HL-60/S4 treated with phorbol 12-myristate 13-acetate at 8.2 ng/mL for 4 days and 3 days (cell line): ENCODE data around the gene TFR2.

ENCODE experiments used
- in situ Hi-C: fragments of 300-500 bp; cut with MboI; formaldehyde crosslinking; loops from 2 replicates; pipeline ENCODE4 v1.15.0; 2022; ENCODE audit warnings: low sequenced_read_pairs

TFR2 gene

DNA sequence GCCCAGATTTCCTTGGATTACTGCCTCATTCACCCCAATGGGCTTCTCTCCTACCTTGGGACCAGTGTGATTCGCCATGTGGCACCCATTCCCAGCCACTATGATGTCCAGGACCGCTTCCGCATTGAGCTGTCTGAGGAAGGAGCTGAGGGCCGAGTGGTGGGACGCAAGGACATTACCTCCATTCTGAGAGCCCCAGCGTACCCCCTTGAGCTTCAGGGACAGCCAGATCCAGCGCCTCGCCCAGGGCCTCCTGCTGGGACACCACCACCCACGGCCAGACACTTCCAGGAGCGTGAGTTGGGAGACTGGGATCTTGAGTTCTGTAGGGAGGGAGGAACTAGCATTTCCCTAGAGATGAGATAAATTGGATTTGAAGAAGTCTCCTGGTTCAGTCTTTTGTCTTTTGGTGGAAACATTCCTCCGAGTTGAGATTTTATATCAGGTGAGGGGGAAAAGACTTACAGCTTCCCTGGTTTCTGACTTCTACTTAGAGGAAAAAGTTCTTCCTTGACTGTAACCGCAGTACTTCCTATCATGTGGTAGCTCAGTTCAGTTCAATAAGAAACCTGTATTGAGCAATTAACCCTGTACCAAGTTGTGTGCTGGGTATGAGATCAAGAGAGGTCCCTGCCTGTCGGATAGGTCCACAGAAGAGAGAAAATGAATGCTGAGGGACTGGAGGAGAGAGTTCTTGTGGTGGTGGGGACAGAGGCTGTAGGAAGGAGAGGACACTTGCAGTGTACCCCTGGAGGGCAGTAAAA lies 27.8 kb downstream of the TFR2 start:
- in situ Hi-C loops = no loop called here

DNA sequence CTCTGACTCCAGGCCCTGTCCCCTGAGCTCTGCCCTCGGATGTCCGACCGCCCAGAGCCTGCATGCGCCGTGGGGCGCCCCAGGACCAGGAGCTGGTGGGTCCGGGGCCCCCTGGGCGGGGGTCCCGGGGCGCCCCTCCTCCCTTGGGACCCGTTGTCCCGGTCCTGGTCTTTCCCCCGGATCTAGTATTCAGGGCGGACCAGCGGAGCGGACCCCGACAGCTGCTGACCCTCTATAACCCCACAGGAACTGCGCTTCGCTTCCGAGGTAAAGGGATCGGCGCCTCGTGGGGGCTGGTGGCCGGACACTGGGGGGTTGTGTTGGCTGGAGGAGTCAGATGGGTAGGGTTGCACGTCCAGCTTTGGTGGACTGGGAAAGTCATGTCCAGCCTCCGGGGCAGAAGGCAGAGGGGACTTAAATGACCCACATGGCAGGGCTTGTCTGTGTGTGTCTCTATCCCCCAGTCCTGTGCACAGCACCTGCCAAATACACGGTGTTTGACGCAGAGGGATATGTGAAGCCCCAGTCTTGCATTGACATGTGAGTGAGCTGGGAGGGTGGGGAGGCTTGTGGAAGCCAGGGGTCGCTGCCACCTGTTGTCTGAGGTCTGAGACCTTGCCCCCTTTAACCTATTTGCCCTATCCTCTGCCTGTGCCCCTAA lies 28.5 kb downstream of the TFR2 start:
- in situ Hi-C loops = no loop called here

DNA sequence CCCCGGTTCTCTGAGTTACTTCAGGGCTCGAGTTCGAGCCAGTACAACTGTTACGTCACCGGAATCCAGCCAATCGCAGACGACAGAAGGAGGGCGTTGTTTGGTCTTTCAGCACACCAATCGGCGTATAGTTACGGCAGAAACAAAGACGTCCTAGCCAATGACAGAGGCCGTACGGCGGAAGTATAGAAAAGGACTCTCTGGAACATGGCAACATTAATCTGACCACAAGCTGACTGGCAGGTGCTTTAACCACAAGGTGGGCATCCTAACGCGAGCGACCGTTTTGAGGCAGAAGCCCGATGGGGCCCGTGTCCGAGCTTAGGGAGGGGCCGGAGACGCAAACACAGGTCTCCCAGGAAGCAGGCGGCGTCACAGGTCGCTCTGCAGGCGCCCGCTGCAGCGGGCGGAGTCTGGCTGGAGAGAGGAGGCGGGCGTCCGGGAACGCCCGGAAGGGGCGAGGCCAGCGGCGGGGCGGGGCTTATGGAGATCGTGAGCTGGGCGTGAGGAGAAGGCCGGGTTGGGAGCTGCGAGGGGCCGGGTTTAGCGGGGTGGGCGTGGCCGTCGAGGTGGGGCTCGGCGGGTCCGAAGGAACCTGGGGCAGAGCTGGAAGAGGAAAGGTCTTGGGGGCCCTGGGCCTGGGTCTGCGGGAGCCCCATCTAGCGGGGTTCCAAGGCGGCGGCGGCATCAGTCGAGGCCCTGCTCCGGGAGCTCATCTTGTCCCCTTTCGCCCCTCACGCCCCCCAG lies 29.2 kb downstream of the TFR2 start, which contains the start of gene MOSPD3:
TSS of gene MOSPD3 (plus strand) at position 558 of the 747 bp plus-strand sequence. CDS start 252 bp downstream, outside the sequence.
- in situ Hi-C loops = no loop called here

DNA sequence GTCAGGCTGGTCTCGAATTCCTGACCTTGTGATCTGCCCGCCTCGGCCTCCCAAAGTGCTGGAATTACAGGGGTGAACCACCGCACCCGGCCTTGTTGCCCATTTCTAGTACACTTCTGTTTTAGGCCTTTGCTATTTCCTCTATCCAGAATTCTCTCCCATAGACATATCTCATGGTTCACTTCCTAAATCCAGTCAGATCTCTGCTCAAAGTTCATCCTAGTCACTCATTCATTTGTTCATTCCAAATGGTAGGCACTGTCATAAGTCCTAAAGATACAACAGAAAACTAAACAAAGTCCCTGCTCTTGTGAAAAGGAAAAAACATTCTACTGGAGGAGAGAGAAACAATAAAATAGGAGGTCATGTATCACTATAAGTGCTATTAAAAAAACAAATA lies 31.4 kb downstream of the TFR2 start:
- in situ Hi-C loops = no loop called here

DNA sequence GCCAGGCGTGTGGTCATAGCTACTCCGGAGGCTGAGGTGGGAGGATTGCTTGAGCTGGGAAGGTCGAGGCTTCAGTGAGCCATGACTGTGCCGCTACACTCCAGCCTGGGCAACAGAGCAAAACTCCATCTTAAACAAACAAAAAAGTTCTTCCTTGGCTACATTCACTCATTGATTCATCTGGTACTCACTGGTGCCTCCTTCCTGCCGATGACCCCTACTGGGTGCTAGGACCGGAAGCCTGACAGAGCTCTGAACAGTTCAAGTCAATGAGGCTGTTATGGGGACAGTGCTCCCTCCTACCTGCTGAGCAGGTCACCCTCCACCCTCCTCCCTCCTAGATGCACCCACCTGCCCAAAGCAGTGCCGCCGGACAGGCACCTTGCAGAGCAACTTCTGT lies 34.2 kb downstream of the TFR2 start:
- in situ Hi-C loops = no loop called here

DNA sequence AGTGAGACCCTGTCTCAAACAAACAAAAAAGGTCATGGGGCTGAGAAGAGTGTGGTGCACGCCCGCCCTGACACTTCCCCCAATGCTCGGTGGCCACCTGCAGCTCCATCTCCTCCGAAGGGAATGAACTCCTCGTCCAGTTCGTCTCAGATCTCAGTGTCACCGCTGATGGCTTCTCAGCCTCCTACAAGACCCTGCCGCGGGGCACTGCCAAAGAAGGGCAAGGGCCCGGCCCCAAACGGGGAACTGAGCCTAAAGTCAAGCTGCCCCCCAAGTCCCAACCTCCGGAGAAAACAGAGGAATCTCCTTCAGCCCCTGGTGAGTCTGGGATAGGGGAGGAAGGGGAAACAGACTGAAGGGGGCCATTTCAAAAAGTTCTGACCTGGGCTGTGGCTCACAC lies 35.0 kb downstream of the TFR2 start:
- in situ Hi-C loops = no loop called here

DNA sequence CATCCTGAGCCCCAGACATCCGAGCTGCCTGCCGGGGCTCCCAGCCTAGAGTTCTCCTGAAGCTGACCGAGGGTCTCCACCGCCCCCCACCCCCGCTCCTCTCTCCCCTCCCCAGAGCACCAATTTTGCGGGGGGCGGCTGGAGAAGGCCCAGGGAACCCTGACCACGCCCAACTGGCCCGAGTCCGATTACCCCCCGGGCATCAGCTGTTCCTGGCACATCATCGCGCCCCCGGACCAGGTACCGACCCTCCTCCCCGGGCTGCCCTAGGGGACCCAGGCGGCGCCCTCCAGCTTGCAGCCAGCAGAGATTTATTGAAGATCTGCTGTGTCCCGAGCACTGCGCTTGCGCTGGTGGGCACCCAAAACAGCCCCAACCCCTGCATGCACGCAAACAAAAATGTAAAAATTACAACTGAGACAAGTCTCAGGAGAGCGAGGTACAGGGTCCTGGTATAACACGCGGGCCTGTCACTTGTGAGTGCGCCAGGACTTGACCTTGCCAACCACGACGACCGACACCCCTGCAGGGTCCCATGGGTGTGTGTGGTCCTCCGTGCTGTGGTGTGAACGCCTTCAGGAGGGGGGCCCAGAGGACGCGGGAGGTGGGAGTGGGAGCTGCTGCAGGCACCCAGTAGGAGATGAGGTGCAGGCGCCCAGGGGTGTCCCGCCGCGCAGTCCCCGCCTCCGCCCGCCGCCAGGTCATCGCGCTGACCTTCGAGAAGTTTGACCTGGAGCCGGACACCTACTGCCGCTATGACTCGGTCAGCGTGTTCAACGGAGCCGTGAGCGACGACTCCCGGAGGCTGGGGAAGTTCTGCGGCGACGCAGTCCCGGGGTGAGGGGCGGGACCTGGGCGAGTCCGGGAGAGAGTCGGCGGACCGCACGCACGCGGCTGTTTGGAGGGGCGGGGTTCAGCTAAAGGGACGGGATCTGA lies 36.1 kb downstream of the TFR2 start:
- in situ Hi-C loops = no loop called here

DNA sequence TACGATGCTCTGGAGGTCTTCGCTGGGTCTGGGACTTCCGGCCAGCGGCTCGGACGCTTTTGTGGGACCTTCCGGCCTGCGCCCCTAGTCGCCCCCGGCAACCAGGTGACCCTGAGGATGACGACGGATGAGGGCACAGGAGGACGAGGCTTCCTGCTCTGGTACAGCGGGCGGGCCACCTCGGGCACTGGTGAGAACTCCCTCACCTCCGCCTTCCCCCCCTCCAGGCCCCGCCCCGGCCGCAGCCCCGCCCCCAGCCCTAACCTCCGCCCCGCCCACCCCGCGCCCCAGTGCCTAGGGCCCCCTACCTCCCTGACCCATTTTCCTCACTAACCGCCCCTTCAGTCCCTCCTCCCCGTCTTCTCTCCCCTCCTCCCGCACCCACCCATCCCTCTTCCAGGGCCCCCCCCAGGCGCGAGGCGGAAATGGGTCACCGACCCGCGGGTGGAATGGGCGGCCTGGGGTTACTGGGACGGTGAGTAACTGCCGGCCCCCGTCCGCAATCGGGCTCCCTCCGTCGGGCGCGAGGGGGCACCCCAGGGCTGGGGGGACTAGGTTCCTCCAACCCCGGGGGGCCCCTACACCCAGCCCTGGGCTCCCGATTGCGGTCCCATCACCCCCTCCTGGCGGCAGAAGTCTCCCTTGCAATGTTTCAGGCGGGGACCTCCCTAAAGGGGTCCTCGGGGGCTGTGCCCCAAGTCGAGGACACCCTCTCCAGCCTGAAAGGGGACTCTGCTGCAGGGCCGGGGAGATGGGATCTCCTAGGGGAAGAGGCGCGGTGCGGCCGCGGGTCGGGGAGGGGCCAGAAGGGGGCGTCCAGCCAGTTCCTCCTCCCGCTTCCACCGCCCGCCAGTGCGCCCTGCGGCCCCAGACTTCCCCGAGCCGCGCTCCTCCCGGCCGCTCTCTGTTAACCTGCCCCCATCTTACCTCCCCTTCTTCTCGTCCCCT lies 37.0 kb downstream of the TFR2 start:
- in situ Hi-C loops = no loop called here

DNA sequence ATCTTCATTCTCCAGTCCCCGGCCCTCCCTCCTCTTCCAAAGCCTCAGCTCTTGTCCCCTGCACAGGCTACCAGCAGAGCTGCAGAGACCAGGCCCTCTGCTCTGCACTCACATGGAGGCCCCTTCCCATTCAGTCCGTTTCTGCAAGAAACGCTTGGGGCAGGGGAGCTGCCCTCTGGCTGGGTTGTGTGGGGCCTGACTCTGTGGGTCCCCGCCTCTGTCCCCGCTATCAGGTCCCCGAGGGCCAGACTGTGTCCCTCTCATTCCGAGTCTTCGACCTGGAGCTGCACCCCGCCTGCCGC lies 37.7 kb downstream of the TFR2 start:
- in situ Hi-C loops = no loop called here

DNA sequence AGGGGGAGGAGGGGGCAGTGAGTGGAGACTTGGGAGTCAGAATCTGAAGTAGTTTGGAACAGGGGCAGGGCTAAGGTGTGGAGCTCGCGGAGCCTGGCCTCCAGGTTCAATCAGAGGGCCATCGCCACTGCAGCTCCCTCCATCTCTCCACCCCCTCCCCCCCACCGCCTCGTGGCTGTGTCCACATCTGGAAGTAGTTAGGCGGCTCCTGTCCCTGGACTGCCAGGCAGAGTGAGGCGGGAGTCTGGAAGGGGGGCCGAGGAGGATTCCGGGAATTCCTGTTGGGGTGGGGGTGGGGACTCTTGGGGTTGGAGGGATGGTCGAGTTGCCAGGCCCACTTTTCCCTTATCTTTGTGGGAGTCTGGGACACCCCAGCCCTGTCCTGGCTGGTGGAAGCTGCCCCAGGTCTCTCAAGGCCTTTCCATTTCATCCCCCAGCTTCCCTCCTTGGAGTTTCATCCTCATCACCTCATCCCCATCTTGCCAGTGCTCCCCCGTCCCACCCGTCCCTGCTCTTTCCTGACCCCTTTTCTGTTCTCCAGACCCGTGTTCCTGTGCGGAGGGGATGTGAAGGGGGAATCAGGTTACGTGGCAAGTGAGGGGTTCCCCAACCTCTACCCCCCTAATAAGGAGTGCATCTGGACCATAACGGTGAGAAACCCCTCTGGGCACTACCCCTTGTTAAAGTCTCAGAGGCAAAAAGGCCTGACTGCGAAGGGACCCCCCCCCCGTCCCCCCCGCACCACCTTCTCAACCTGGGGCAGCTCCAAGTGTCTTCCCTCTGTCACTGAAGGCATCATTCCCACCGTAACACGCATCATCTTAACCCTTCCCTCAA lies 38.2 kb downstream of the TFR2 start:
- in situ Hi-C loops = no loop called here

DNA sequence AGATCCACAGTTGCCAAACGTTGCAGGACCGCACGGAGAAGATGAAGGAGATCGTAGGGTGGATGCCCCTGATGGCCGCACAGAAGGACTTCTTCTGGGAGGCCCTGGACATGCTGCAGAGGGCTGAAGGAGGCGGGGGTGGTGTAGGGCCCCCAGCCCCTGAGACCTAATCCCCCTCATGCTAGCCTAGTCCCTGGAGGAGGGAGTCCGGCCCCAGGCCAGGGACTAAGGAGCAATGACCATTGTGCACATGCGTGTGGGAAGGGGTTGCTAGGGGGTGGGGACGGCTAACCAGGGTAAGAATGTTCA lies 40.7 kb downstream of the TFR2 start:
- in situ Hi-C loops = no loop called here

DNA sequence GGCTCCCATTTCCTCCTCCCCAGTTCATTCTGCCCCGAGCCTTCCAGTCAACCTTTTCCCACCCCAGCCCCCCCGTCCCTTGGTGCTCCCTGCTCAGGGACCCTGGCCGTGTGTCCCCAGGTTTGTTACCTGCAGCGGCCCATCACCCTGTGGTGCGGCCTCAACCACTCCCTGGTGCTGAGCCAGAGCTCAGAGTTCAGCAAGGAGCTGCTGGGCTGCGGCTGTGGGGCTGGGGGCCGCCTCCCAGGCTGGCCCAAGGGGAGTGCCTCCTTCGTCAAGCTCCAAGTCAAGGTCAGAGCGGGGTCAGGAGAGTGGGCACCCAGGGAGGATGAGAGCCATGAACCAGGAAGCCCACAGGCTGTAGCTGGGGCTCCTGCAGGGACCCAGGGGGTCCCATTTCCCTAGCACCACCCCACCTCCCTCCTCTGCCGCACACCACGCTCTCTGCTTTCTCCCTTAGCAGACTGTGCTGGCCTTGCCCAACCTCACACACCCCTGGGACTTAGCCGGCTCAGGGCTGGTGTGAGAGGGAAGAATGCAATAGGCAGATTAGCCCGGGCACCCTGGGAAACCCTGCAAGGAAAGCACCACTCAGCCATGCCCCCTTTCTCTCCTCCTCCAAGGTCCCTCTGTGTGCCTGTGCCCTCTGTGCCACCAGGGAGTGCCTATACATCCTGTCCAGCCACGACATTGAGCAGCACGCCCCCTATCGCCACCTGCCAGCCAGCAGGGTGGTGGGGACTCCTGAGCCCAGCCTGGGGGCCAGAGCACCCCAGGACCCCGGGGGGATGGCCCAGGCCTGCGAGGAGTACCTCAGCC lies 41.2 kb downstream of the TFR2 start:
- in situ Hi-C loops = no loop called here

DNA sequence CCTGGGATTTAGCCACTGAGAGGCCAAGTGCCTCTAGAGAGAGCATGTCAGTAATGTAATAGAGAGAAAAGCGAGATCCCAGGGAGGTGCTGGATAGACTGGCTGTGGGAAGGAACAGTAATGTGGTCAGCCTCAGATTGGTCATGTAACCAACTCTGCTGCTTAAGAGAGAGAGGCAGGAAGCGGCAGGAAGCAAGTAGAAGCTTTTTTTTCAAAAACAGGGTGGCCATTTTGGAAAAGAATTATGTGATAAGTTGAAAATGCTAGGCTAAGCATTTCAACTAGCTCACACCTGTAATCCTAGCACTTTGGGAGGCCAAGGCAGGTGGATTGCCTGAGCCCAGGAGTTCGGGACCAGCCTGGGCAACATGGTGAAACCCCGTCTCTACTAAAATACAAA lies 42.9 kb downstream of the TFR2 start:
- in situ Hi-C loops = no loop called here

DNA sequence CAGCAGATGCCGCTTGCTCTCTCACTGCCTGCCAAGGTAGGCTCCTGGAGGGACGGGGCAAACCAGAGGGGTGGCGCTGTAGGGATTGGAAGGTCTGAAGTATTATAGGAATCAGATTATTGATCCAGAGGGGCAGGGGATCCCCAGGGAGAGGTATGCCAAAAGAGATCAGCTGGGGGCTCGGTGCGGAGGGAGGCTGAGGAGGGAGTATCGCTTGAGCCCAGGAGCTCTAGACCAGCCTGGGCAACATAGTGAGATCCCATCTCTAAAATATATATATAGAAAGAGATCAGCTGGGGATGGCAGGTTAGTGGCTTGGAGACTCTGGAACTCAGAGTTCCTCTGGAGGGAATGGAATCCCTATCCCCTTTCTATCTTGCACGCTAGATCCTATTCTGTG lies 46.2 kb downstream of the TFR2 start:
- in situ Hi-C loops = no loop called here

DNA sequence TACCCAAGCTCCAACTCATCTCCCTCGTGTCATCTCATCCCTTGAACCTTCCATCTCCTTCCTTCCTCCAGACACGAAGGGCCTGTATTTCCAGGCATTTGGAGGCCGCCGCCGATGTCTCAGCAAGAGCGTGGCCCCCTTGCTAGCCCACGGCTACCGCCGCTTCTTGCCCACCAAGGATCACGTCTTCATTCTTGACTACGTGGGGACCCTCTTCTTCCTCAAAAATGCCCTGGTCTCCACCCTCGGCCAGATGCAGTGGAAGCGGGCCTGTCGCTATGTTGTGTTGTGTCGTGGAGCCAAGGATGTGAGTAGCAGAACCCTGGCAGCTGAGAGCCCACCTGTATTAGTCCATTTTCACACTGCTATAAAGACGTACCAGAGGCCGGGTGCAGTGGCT lies 49.8 kb downstream of the TFR2 start:
- in situ Hi-C loops = no loop called here

DNA sequence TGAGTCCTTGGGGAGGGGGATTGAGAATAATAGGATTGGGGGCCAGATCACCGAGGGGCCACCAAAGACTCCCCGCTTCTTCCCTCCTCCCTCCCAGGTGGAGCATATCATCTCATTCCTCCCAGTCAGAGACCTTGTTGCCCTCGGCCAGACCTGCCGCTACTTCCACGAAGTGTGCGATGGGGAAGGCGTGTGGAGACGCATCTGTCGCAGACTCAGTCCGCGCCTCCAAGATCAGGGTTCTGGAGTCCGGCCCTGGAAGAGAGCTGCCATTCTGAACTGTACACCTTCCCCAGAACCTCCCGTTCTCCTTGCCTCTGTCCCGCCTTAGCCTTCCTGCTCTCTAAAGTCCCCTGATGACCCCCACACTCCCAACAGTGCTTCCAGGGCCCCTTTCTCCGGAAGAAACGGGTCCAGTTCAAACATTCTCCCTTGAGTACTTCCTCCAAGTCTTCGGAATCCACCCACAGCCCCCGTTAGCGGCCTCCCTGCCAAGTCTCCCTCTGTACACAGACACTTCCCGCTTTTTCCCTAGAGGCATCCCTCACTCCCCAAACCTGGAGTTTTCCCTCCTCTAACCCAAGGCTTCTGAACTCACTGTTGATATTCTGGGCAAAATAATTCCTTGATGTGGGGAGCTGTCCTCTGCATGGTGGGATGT lies 51.1 kb downstream of the TFR2 start:
- in situ Hi-C loops = no loop called here

DNA sequence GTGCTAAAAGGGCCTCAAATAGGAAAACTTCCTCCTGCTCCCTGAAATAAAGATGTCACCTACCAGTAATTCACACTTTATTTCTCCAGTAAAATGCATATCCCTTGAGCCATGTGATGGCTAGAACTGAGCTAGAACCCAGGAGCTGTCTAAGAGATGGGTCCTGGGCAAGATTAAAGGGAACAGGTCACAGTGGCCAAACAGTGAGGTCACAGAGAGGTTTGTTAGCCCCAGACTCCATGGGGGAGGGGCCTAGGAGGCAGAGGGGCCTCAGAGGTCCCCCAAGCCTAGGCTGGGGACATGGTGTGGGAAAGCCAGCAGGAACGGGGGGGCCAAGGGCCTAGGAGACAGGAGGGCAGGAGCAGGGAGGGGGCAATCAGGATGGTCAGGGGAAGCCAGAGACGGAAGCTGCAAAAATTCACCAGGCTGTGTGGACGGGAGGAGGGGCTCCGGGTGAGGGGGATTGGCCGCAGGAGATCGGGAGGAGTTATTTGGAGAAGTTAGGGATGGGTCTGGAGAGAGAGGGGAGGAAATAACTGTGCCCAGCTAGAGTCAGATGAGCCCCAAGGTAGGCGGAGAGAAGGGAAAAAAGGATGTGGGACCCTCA lies 51.9 kb downstream of the TFR2 start:
- in situ Hi-C loops = no loop called here
